Epithelial cell of proximal tubule (primary cell): ENCODE data around the gene KCTD11. TPM values are rescaled to one million over a fixed set of nuclear protein-coding genes. Genes with fewer than 3 reads are reported as not detected.
"Not testable (repeated sequence)": the region's sequence is repeated elsewhere in the genome, so short reads cannot be mapped to it uniquely, and the experiment has no call there.

ENCODE experiments used
- DNase-seq: peaks from one replicate; pipeline ENCODE4 v3.0.0-alpha.2; 2011; ENCODE audit warnings: low read depth
- H3K4me3 ChIP-seq: 2 replicates; pipeline ENCODE4 v1.5.1; 2011; ENCODE audit warnings: low read depth, mild to moderate bottlenecking, low read length
- CTCF ChIP-seq: conservative IDR thresholded peaks from 2 replicates; pipeline ENCODE4 v1.5.1; 2012; ENCODE audit warnings: low read depth, mild to moderate bottlenecking, low read length
- total RNA-seq: library from RNA; depleted of rRNA; stranded (reverse); fragments of >200 nt; gene quantifications from 2 replicates; pipeline ENCODE4 v1.2.3, GENCODE V29; 2015

The KCTD11 gene
- total RNA-seq, 1 donor from 2014 or later = 12.3 TPM

- DNase-seq = no peak
- no peak for TF ChIP-seq CTCF
- no peak overlapping the region for H3K4me3 ChIP-seq
These were observed 16.1 kb downstream of the KCTD11 start for GRCh38 chr17:7367918-7368598.

GRCh38 chr17:7368599-7368994 lies 16.6 kb downstream of the KCTD11 start:
- not testable (repeated sequence) for DNase-seq, H3K4me3 ChIP-seq

GRCh38 chr17:7369825-7370224 lies 17.9 kb downstream of the KCTD11 start:
- no peak for TF ChIP-seq CTCF
- no peak for DNase-seq
- no peak overlapping the region for H3K4me3 ChIP-seq

DNA sequence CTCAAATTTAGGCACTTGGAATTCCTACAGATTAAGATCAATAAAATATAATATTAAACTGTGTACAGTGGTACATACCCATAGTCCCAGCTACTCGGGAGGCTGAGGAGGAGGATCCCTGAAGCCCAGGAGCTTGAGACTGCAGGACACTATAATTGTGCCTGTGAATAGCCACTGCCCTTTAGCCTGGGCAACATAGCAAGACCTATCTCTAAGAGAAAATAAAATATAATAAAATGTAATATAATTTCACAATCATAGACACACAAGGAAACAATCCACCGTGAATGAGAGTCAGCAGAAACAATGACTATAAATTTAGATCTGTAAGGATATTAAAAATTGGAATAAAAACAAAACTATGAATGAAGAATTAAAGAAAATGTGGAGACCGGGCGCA lies 18.9 kb downstream of the KCTD11 start:
- no peak for TF ChIP-seq CTCF
- no peak overlapping the region for H3K4me3 ChIP-seq
- no peak for DNase-seq

GRCh38 chr17:7374353-7374752 lies 22.4 kb downstream of the KCTD11 start:
- DNase-seq = no peak
- no peak overlapping the region for H3K4me3 ChIP-seq
- no peak for TF ChIP-seq CTCF

- no peak overlapping the region for H3K4me3 ChIP-seq
- TF ChIP-seq CTCF = no peak
- no peak for DNase-seq
These were observed 27.2 kb downstream of the KCTD11 start for GRCh38 chr17:7379134-7379533.

DNA sequence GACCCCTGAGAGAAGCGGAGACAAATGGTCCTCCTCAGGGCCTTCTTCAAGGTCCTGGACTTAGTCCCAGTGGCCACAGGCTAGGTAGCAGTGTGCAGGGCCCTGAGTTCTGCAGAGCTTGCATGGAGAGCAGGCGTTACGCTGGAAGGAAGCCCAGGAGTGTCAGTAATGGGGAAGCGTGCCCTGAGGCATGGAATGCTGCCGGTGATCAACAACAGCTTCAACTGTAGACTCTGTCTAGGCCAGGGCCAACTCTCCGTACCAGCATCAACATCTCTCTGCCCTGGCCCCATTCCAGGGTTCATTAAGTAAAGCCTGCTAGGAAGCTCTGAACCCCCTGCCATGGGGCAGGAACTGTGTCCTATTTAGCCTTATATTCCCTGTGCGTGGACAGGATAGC lies 28.4 kb downstream of the KCTD11 start:
- no peak for TF ChIP-seq CTCF
- no peak for DNase-seq
- H3K4me3 ChIP-seq = peak overlapping the region; percentile 81
